HFFc6 (cell line): ENCODE results near the gene FXR1. TPM values are rescaled to one million over a fixed set of nuclear protein-coding genes. Genes with fewer than 3 reads are reported as not detected.

Experiments
- DNase-seq: peaks from one replicate; pipeline ENCODE4 v3.0.0-alpha.2; 2018
- H3K27ac Mint-ChIP-seq: 2 replicates; pipeline ENCODE4 v1.8.0; 2020; ENCODE audit warnings: mild to moderate bottlenecking, mixed read lengths
- H3K27me3 Mint-ChIP-seq: 2 replicates; pipeline ENCODE4 v1.8.0; 2021; ENCODE audit warnings: mild to moderate bottlenecking, moderate library complexity, mixed read lengths; ENCODE audit not compliant: insufficient read depth
- H3K36me3 Mint-ChIP-seq: 2 replicates; pipeline ENCODE4 v1.8.0; 2021; ENCODE audit warnings: low read depth, mixed read lengths
- H3K4me1 Mint-ChIP-seq: 2 replicates; pipeline ENCODE4 v1.8.0; 2020; ENCODE audit warnings: low read depth, mixed read lengths
- H3K4me3 Mint-ChIP-seq: 2 replicates; pipeline ENCODE4 v1.8.0; 2020; ENCODE audit warnings: mild to moderate bottlenecking, moderate library complexity, mixed read lengths
- H3K9me3 Mint-ChIP-seq: 2 replicates; pipeline ENCODE4 v1.8.0; 2020; ENCODE audit warnings: mild to moderate bottlenecking, mixed read lengths
- CTCF ChIP-seq: fragments of 200-600 bp; sonication (generic); IDR thresholded peaks from 2 replicates; pipeline ENCODE4 v1.5.0; 2021; ENCODE audit warnings: antibody characterized with exemption, mild to moderate bottlenecking
- total RNA-seq, 6 experiments: library from RNA; stranded (reverse); fragmentation: NEBNext Ultra II Directional; extraction: Animal tissue kit (Norgen Biotek cat#: 25700); gene quantifications; 2 replicates in 1 of 6; 3 replicates in 5 of 6; pipeline ENCODE4 v1.2.3, GENCODE V29; 2021

Gene FXR1
- total RNA-seq, 6 experiments from 2014 or later = 159 to 213 (median 171) TPM

GRCh38 chr3:180940826-180941225 is 28.4 kb downstream of the FXR1 start:
- Mint-ChIP-seq H3K36me3 (peaks cover 15% of the 10 kb centered on the region), H3K4me3 (no peak overlapping the region)

GRCh38 chr3:180947761-180948390 is 35.4 kb downstream of the FXR1 start:
- H3K4me3 Mint-ChIP-seq = no peak overlapping the region
- TF ChIP-seq CTCF = no peak
- H3K9me3 Mint-ChIP-seq = no peaks in the 10 kb centered on the region
- peaks cover 34% of the 10 kb centered on the region for H3K36me3 Mint-ChIP-seq
- no peaks in the 10 kb centered on the region for H3K4me1 Mint-ChIP-seq
- H3K27ac Mint-ChIP-seq = no peak overlapping the region
- H3K27me3 Mint-ChIP-seq = no peaks in the 10 kb centered on the region
- DNase-seq = no peak

More at GRCh38 chr3:180940826-180941225, 28.4 kb downstream of the FXR1 start:
- Mint-ChIP-seq H3K27me3 (no peaks in the 10 kb centered on the region; the same call in 1 of the 2 replicates), H3K27ac (no peak overlapping the region), H3K9me3 (no peaks in the 10 kb centered on the region), H3K4me1 (no peaks in the 10 kb centered on the region)
- TF ChIP-seq CTCF = no peak
- no peak for DNase-seq

- no peak for TF ChIP-seq CTCF
- H3K9me3 Mint-ChIP-seq = no peaks in the 10 kb centered on the region
- no peaks in the 10 kb centered on the region; the same call in 1 of the 2 replicates for H3K27me3 Mint-ChIP-seq
- no peak overlapping the region for H3K4me3 Mint-ChIP-seq
- no peaks in the 10 kb centered on the region for H3K4me1 Mint-ChIP-seq
- H3K36me3 Mint-ChIP-seq = peaks cover 52% of the 10 kb centered on the region
- H3K27ac Mint-ChIP-seq = no peak overlapping the region
- DNase-seq = no peak
Observed at GRCh38 chr3:180959691-180960090, 47.2 kb downstream of the FXR1 start.

- H3K4me3 Mint-ChIP-seq = no peak overlapping the region
- H3K9me3 Mint-ChIP-seq = no peaks in the 10 kb centered on the region
- no peak for DNase-seq
- H3K27ac Mint-ChIP-seq = no peak overlapping the region
- H3K27me3 Mint-ChIP-seq = no peaks in the 10 kb centered on the region; the same call in 1 of the 2 replicates
- H3K36me3 Mint-ChIP-seq = peaks cover 45% of the 10 kb centered on the region
- TF ChIP-seq CTCF = no peak
- H3K4me1 Mint-ChIP-seq = no peaks in the 10 kb centered on the region
Observed at GRCh38 chr3:180961087-180961486, 48.6 kb downstream of the FXR1 start.

DNA sequence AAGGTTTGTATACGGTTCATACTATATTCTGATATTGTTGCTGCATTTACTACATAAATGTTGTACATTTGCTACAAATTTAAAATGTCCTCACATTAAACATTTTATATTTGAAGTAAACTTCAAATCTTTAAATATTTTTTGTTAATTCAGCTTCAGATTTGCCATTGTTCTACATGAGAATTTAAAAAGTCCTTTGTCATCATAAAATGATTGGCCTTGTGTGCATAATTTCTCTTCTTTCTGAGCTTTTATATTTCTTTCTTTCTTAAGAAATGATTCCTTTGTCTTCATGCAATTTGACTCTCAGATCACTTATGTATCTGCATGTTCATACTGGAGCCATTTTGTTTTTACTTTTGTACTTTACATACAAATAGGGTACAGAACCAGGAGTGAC is 49.1 kb downstream of the FXR1 start:
- H3K27ac Mint-ChIP-seq = no peak overlapping the region
- no peak overlapping the region for H3K4me3 Mint-ChIP-seq
- no peaks in the 10 kb centered on the region for H3K4me1 Mint-ChIP-seq
- no peaks in the 10 kb centered on the region for H3K27me3 Mint-ChIP-seq
- H3K36me3 Mint-ChIP-seq = peaks cover 41% of the 10 kb centered on the region
- TF ChIP-seq CTCF = no peak
- H3K9me3 Mint-ChIP-seq = no peaks in the 10 kb centered on the region
- no peak for DNase-seq
